Measurements from ENCODE around the gene GNAT2. TPM values are rescaled to one million over a fixed set of nuclear protein-coding genes. Genes with fewer than 3 reads are reported as not detected.

Gene GNAT2
- total and polyA plus RNA-seq, 2 donors (not counting 3 experiments of a cell fraction or from before 2014, with no cell fraction given), result not detected

GRCh38 chr1:109622137-109622892 lies 2.9 kb upstream of the GNAT2 start:
- no peak overlapping the region for H3K4me3 ChIP-seq (replicated peaks in 1 of 3; ENCODE audit: insufficient read depth in 1 of 3, low read depth in 1 of 3, low read length in 3 of 3)
- CTCF ChIA-PET, result interaction anchor here (1.1 kb wide), 1 partner anchor 19 kb away, joined by 6 read pairs; no protein-coding TSS in a partner anchor
- H3K9me1 ChIP-seq (replicated peaks; ENCODE audit: control insufficient read depth, extremely low read depth, insufficient read depth, low read length), result no peaks in the 10 kb centered on the region
- intact Hi-C loops (cut with micrococcal nuclease) (no loop called here), dilution Hi-C loops (cut with MboI; ENCODE audit: extremely low pct_ligation_motif_present, low sequenced_read_pairs) (no loop called here)
- H2AFZ ChIP-seq (ENCODE audit: low read depth, low read length), result no peak overlapping the region
- no peak overlapping the region for H3K9ac ChIP-seq (replicated peaks; ENCODE audit: extremely low read depth, insufficient read depth, low read length)
- H3K4me1 ChIP-seq (ENCODE audit: control insufficient read depth, extremely low read depth, insufficient read depth, low read length), result peaks cover 34% of the 10 kb centered on the region
- H3K36me3 ChIP-seq (ENCODE audit: control insufficient read depth in 2 of 2, extremely low read depth in 1 of 2, insufficient read depth in 2 of 2, low read length in 2 of 2), result peaks cover 0 to 10% of the 10 kb centered on the region in 2 experiments
- H3K27me3 ChIP-seq (ENCODE audit: control insufficient read depth in 2 of 2, insufficient read depth in 2 of 2, low read length in 2 of 2), result no peaks in the 10 kb centered on the region
- peaks cover 51% of the 10 kb centered on the region for H3K79me2 ChIP-seq (ENCODE audit: control insufficient read depth, insufficient read depth, low read length)
- FAIRE-seq (no peak), DNase-seq (ENCODE audit: low read depth, low spot score) (no peak)
- no peaks in the 10 kb centered on the region for H3K9me3 ChIP-seq (replicated peaks; ENCODE audit: control insufficient read depth, insufficient read depth, low read length)
- POLR2A ChIA-PET, result no interaction called here
- no peak overlapping the region for H3K27ac ChIP-seq (ENCODE audit: insufficient read depth, low read depth, low read length)
- BruUV-seq (replicated peaks), result no TSS peak
- H3K4me2 ChIP-seq (ENCODE audit: insufficient read depth, low read length), result peak overlapping the region; percentile 39
- no peak for TF ChIP-seq CTCF (IDR thresholded peaks at IDR 0.05; ENCODE audit: extremely low read depth in 1 of 2, insufficient read depth in 1 of 2, low read depth in 1 of 2, low read length in 2 of 2)
- no peak for TF ChIP-seq EZH2 (IDR thresholded peaks at IDR 0.05; ENCODE audit: borderline replicate concordance, low read depth, low read length, severe bottlenecking)
- TF ChIP-seq JUN (IDR thresholded peaks at IDR 0.05; ENCODE audit: borderline replicate concordance, insufficient read depth, insufficient read length, low read depth), result no peak
- no peak for TF ChIP-seq POLR2AphosphoS5 (IDR thresholded peaks at IDR 0.05; ENCODE audit: insufficient read depth, low read depth, low read length)
- no peak for TF ChIP-seq POLR2A (IDR thresholded peaks at IDR 0.05; ENCODE audit: low read depth, low read length)
- no peak for TF ChIP-seq FOS (IDR thresholded peaks at IDR 0.05; ENCODE audit: borderline replicate concordance, insufficient read depth, low read length)
- TF ChIP-seq MYC (IDR thresholded peaks at IDR 0.05; ENCODE audit: low read depth, low read length), result no peak
- no peak for TF ChIP-seq GATA2 (IDR thresholded peaks at IDR 0.05; ENCODE audit: insufficient read depth, insufficient read length, low read depth, low read length)
- no peak for TF ChIP-seq MAX (IDR thresholded peaks at IDR 0.05; ENCODE audit: insufficient read depth, insufficient read length)
- no peaks in the 10 kb centered on the region for H4K20me1 ChIP-seq (replicated peaks; ENCODE audit: control insufficient read depth, extremely low read depth, insufficient read depth, low read length)

Data from endothelial cell of umbilical vein (primary cell).